ENCODE results near the gene TIMP4. TPM values are rescaled to one million over a fixed set of nuclear protein-coding genes. Genes with fewer than 3 reads are reported as not detected.

The TIMP4 gene
- total RNA-seq, 1 donor from 2014 or later = 0.48 TPM

DNA sequence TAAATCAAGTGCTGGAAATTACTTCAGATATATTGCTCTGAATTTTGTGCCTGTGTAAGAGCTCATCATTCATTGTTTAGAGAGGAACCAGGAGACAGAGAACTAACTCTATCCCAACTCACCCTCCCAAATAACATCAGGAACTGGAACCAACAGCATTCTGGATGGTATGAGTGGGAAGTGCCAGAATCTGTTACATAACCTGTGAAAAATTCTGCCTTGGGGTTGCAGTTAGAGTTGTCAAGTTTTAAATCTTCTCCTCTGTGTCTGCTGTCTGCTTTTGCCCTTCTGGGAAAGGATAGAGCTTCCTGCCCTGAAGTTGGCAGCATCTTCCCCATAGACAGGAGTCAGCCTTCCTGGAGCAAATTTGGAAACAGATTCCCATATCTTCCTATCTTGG, 41.2 kb downstream of the TIMP4 start:
- Mint-ChIP-seq H3K9me3 (no peaks in the 10 kb centered on the region), H3K4me1 (ENCODE audit: unreplicated experiment) (peaks cover 3% of the 10 kb centered on the region), H3K27ac (no peak overlapping the region), H3K36me3 (no peaks in the 10 kb centered on the region), H3K27me3 (peaks cover 28% of the 10 kb centered on the region), H3K4me3 (no peak overlapping the region)
- DNase-seq (ENCODE audit: extremely low spot score, unreplicated experiment) = no peak
- TF ChIP-seq, protein P1, sequence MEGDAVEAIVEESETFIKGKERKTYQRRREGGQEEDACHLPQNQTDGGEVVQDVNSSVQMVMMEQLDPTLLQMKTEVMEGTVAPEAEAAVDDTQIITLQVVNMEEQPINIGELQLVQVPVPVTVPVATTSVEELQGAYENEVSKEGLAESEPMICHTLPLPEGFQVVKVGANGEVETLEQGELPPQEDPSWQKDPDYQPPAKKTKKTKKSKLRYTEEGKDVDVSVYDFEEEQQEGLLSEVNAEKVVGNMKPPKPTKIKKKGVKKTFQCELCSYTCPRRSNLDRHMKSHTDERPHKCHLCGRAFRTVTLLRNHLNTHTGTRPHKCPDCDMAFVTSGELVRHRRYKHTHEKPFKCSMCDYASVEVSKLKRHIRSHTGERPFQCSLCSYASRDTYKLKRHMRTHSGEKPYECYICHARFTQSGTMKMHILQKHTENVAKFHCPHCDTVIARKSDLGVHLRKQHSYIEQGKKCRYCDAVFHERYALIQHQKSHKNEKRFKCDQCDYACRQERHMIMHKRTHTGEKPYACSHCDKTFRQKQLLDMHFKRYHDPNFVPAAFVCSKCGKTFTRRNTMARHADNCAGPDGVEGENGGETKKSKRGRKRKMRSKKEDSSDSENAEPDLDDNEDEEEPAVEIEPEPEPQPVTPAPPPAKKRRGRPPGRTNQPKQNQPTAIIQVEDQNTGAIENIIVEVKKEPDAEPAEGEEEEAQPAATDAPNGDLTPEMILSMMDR (conservative IDR thresholded peaks at IDR 0.05) = no peak

DNA sequence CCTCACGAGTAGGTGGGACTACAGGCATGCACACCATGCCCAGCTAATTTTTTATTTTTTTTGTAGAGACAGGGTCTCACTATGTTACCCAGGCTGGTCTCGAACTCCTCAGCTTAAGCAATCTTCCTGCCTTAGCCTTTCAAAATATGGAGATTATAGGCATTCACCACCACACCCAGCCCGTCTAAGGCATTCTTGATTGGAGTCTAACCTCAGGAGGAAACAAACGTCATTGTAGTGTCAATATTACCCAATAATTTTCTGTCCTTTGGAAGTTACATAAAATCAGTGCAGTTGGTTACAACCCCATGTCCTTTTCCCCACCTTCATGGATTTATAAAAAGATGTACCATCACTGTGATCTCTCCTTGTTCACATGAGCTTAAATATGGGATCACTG, 41.8 kb downstream of the TIMP4 start:
- TF ChIP-seq, protein P1 (conservative IDR thresholded peaks at IDR 0.05) = no peak
- H3K36me3 Mint-ChIP-seq = no peaks in the 10 kb centered on the region

DNA sequence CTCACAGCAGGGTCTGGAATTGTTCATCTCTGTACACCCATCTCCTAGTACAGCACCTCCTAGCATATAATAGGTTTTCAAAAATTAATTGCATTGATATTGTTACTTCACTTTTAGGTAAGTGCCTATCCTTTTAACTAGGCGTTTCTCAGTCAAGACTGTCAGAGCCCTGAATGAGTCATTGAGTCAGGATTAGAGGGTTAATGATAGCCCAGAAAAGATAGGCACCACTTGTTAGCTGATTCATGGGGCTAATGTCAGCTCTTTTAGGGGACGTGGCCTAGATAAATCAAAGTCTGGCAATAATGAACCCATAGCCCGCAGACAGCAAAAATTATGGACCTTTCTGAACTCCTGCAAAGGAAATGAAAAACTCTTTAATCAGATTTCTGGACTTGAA, 42.9 kb downstream of the TIMP4 start:
- H3K9me3 Mint-ChIP-seq = no peaks in the 10 kb centered on the region
- H3K27me3 Mint-ChIP-seq = peaks cover 28% of the 10 kb centered on the region
- H3K4me3 Mint-ChIP-seq = no peak overlapping the region
- no peak overlapping the region for H3K27ac Mint-ChIP-seq
- TF ChIP-seq, protein P1 (conservative IDR thresholded peaks at IDR 0.05) = no peak
- DNase-seq (ENCODE audit: extremely low spot score, unreplicated experiment) = no peak
- H3K4me1 Mint-ChIP-seq (ENCODE audit: unreplicated experiment) = peaks cover 3% of the 10 kb centered on the region
- no peaks in the 10 kb centered on the region for H3K36me3 Mint-ChIP-seq

More for the DNA sequence above, 41.8 kb downstream of the TIMP4 start:
- Mint-ChIP-seq H3K27ac (no peak overlapping the region), H3K9me3 (no peaks in the 10 kb centered on the region), H3K27me3 (peaks cover 28% of the 10 kb centered on the region), H3K4me1 (ENCODE audit: unreplicated experiment) (peaks cover 3% of the 10 kb centered on the region), H3K4me3 (no peak overlapping the region)
- DNase-seq (ENCODE audit: extremely low spot score, unreplicated experiment) = no peak

DNA sequence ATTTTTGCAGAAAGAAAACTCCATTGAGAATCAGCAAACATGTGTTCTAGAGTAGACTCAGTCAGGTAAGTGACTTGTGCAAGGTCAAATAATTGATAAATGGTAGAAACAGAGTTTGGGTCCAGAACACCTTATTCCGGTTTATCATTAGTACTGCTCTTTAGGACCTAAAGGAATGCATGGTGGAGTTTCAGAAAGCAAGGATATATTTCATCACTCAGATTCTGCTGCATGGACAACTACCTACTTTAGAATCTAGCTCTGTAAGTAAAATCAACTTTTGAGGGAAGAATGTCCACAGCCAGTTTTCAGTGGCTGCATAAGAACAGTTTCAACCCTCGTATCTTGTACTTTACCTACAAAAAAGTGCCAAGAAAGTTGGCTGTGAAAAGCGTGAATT, 43.6 kb downstream of the TIMP4 start:
- no peaks in the 10 kb centered on the region for H3K36me3 Mint-ChIP-seq
- H3K4me1 Mint-ChIP-seq (ENCODE audit: unreplicated experiment) = no peaks in the 10 kb centered on the region
- no peak overlapping the region for H3K4me3 Mint-ChIP-seq
- peaks cover 28% of the 10 kb centered on the region for H3K27me3 Mint-ChIP-seq
- H3K9me3 Mint-ChIP-seq = no peaks in the 10 kb centered on the region
- DNase-seq (ENCODE audit: extremely low spot score, unreplicated experiment) = no peak
- TF ChIP-seq, protein P1 (conservative IDR thresholded peaks at IDR 0.05) = no peak
- H3K27ac Mint-ChIP-seq = no peak overlapping the region

DNA sequence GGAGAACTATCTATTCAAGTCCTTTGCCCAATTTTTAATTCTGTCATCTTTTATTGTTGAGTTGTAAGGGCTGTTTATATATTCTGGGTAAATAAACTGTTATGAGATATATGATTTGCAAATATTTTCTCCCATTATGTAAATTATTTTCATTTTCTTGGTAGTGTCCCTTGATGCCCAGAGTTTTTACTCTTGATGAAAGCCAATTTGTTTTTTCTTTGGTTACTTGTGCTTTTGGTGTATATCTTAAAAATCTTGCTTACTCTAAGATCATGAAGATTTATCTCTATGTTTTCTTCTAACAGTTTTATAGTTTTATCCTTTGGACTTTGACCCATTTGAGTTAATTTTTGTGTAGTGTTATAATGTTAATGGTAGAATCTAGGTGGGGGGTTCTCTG, 44.5 kb downstream of the TIMP4 start:
- H3K36me3 Mint-ChIP-seq = no peaks in the 10 kb centered on the region
- TF ChIP-seq, protein P1 (conservative IDR thresholded peaks at IDR 0.05) = no peak
- no peaks in the 10 kb centered on the region for H3K4me1 Mint-ChIP-seq (ENCODE audit: unreplicated experiment)
- no peak overlapping the region for H3K4me3 Mint-ChIP-seq
- H3K27ac Mint-ChIP-seq = no peak overlapping the region
- no peaks in the 10 kb centered on the region for H3K9me3 Mint-ChIP-seq
- DNase-seq (ENCODE audit: extremely low spot score, unreplicated experiment) = no peak
- H3K27me3 Mint-ChIP-seq = peaks cover 25% of the 10 kb centered on the region

Data from type B pancreatic cell (in vitro differentiated cells).